Breast epithelium (tissue), 3 donors: Measurements from ENCODE around the gene SLC35A3.

ENCODE experiments used
- POLR2A ChIP-seq: fragments of 450-650 bp; IDR thresholded peaks from one replicate; pipeline ENCODE4 v1.6.1; 2016; ENCODE audit warnings: antibody characterized with exemption, mild to moderate bottlenecking, moderate library complexity
- POLR2AphosphoS5 ChIP-seq, 3 donors: sonication (generic); formaldehyde crosslinking; IDR thresholded peaks; one replicate each; pipeline ENCODE4 v1.6.1; 2017; ENCODE audit warnings: antibody characterized with exemption in 3 of 3
- TF ChIP-seq, protein P1 (sequence below), 3 donors: fragments of 450-650 bp; IDR thresholded peaks; one replicate each; pipeline ENCODE4 v1.5.1; 2016 to 2017; ENCODE audit warnings: antibody characterized with exemption in 3 of 3, mild to moderate bottlenecking in 3 of 3, moderate library complexity in 3 of 3

DNA sequence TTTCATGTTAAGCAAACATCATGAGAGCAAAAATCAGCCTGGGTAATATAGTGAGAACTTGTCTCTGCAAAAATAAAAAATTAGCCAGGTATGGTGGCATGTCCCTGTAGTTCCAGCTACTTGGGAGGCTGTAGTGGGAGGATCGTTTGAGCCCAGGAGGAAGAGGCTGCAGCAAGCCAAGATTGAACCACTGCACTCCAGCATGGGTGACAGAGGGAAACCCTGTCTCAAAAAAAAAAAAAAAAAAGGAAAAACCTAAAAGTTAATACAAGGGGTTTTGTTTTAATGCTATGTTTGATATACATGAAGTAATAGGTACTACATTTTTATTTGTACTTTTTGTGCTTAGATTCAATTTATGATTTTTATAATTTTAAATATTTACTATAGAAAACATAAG, 27.1 kb upstream of the SLC35A3 start:
- TF ChIP-seq, protein P1, sequence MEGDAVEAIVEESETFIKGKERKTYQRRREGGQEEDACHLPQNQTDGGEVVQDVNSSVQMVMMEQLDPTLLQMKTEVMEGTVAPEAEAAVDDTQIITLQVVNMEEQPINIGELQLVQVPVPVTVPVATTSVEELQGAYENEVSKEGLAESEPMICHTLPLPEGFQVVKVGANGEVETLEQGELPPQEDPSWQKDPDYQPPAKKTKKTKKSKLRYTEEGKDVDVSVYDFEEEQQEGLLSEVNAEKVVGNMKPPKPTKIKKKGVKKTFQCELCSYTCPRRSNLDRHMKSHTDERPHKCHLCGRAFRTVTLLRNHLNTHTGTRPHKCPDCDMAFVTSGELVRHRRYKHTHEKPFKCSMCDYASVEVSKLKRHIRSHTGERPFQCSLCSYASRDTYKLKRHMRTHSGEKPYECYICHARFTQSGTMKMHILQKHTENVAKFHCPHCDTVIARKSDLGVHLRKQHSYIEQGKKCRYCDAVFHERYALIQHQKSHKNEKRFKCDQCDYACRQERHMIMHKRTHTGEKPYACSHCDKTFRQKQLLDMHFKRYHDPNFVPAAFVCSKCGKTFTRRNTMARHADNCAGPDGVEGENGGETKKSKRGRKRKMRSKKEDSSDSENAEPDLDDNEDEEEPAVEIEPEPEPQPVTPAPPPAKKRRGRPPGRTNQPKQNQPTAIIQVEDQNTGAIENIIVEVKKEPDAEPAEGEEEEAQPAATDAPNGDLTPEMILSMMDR (IDR thresholded peaks at IDR 0.05), result no peak
- no peak for TF ChIP-seq POLR2AphosphoS5 (IDR thresholded peaks at IDR 0.05)
- no peak for TF ChIP-seq POLR2A
